ENCODE results near the gene TCFL5.
A peak's percentile ranks its signal among the peaks of the same experiment; 100 is the strongest.

Gene TCFL5

DNA sequence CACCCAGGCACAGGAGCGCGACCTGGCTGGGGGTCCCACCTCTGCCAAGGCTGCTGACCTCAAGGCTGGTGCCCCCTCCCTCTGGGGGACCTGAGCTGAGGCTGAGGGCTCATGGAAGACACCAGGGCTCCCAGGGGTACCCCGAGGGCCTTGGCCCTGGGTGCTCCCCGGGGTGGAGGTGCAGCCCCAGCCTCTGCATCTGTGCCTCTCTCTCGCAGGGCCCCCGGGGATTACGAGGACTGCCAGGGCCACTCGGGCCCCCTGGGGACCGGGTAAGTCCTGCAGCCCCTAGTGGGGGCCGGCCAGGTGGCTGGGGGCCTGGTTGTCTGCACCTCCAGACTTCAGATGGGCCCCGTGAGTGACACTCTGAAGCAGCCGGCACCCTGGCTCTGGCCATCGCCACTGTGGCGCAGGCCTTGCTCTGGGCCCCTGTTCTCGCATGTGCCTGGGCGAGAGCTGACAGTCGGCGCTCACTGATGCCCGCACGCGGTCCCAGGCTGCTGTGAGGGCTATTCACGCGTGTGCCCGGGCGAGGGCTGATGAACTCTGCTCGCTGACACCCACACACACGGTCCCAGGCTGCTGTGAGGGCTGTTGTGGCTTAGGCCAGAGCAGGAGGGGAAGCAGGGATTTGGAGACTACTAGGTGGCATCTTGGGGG, 35.5 kb downstream of the TCFL5 start:
- H3K4me3 ChIP-seq (ENCODE audit: low read depth, low read length), result no peak overlapping the region
- TF ChIP-seq, protein P1, sequence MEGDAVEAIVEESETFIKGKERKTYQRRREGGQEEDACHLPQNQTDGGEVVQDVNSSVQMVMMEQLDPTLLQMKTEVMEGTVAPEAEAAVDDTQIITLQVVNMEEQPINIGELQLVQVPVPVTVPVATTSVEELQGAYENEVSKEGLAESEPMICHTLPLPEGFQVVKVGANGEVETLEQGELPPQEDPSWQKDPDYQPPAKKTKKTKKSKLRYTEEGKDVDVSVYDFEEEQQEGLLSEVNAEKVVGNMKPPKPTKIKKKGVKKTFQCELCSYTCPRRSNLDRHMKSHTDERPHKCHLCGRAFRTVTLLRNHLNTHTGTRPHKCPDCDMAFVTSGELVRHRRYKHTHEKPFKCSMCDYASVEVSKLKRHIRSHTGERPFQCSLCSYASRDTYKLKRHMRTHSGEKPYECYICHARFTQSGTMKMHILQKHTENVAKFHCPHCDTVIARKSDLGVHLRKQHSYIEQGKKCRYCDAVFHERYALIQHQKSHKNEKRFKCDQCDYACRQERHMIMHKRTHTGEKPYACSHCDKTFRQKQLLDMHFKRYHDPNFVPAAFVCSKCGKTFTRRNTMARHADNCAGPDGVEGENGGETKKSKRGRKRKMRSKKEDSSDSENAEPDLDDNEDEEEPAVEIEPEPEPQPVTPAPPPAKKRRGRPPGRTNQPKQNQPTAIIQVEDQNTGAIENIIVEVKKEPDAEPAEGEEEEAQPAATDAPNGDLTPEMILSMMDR (IDR thresholded peaks at IDR 0.05; ENCODE audit: insufficient read depth, low read depth, low read length, missing control alignments), result no peak
- DNase-seq (ENCODE audit: low read depth), result no peak

DNA sequence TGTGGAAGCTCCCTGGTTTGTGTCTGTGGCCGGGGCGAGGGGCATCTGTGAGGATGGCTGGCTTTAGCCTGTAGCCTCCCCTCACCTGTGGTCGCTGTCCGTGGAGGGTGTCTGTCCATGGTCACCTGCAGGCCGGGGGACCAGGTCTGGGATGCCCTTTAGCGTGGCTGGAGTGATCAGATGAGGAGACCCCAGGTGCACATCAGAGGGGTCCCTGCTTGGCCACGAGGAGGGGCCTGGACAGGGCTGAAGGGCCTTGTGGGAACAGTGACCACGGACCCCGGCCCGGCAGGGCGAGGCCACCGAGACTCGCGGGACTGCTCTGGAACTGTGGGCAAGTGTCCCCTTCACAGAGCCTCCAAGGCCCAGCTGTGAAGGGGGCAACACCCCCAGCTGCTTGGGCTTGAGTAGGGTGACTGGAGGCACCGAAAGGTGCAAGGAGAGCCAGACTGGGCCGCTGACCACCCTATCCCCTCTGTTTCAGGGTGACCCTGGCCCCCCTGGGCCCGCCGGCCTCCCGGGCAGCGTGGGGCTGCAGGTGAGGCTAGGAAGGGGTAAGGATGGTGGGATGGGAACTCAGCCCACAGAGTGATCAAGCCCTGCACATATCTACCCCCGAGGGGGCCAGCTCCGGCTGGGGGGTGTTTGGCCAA, 36.2 kb downstream of the TCFL5 start:
- no peak for DNase-seq (ENCODE audit: low read depth)
- TF ChIP-seq, protein P1 (IDR thresholded peaks at IDR 0.05; ENCODE audit: insufficient read depth, low read depth, low read length, missing control alignments), result no peak
- H3K4me3 ChIP-seq (ENCODE audit: low read depth, low read length), result no peak overlapping the region

DNA sequence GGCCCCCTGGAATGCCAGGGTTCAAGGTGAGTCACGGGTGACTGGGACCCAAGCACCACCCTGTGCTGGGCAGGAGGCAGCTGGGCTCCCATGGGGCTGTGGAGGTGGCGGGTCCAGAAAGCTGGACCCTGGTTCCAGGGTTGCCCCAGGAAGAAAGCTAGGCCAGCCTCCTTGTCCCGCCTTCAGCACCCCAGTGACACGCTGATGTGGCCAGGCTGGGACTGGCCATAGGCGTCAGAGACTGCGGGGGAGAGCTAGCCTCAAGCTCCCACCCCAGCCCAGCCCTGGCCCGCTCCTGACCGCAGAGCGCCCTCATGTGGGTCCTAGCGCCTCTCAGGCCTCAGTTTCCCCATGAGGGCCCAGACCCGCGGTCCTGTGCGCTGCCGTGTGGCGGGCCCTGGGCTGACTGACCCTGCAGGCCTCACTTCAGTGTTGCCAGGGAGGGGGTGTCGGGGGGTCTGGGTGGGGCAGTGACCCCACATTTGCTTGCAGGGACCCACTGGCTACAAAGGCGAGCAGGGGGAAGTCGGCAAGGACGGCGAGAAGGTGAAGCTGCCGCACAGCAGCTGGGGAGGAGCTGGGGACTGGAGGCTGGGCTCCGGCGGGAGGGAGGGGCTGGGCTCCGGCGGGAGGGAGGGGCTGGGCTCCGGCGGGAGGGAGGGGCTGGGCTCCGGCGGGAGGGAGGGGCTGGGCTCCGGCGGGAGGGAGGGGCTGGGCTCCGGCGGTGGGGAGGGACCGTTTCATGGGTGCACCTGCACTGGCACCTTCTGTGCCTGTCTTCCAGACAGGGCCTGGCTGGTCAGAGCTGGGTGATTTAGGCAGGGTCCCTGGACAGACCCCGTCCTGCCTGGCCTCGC, 36.9 kb downstream of the TCFL5 start:
- H3K4me3 ChIP-seq (ENCODE audit: low read depth, low read length), result no peak overlapping the region
- TF ChIP-seq, protein P1 (IDR thresholded peaks at IDR 0.05; ENCODE audit: insufficient read depth, low read depth, low read length, missing control alignments), result no peak
- DNase-seq (ENCODE audit: low read depth), result peak; percentile 59

DNA sequence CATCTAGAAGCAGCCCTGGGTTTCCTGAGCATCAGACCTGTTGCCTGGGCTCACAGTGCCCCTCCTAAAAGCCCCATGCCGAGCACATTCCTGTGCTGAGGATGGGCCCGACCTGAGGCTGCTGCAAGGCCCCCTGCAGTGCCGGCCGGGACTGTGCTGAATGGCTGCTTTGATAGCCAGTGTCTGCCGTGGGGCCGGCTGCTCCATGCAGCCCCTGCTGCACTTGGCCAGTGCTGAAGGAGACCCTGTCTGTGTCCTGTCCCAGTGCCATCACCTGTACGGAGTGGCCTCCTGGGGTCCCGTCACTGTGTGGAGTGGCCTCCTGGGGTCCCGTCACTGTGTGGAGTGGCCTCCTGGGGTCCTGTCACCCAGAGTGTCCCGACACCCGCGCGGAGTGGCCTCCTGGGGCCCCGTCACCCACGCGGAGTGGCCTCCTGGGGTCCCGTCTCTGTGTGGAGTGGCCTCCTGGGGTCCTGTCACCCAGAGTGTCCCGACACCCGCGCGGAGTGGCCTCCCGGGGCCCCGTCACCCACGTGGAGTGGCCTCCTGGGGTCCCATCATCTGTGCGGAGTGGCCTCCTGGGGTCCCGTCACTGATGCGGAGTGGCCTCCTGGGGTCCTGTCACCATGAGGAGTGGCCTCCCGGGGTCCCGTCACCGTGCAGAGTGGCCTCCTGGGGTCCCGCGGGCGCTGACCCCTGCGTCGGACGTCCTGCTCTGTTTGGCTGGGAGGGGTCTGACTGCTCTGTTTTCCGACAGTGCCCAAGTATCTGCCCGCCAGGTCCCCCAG, 37.7 kb downstream of the TCFL5 start:
- DNase-seq (ENCODE audit: low read depth), result no peak
- TF ChIP-seq, protein P1 (IDR thresholded peaks at IDR 0.05; ENCODE audit: insufficient read depth, low read depth, low read length, missing control alignments), result no peak
- no peak overlapping the region for H3K4me3 ChIP-seq (ENCODE audit: low read depth, low read length)

DNA sequence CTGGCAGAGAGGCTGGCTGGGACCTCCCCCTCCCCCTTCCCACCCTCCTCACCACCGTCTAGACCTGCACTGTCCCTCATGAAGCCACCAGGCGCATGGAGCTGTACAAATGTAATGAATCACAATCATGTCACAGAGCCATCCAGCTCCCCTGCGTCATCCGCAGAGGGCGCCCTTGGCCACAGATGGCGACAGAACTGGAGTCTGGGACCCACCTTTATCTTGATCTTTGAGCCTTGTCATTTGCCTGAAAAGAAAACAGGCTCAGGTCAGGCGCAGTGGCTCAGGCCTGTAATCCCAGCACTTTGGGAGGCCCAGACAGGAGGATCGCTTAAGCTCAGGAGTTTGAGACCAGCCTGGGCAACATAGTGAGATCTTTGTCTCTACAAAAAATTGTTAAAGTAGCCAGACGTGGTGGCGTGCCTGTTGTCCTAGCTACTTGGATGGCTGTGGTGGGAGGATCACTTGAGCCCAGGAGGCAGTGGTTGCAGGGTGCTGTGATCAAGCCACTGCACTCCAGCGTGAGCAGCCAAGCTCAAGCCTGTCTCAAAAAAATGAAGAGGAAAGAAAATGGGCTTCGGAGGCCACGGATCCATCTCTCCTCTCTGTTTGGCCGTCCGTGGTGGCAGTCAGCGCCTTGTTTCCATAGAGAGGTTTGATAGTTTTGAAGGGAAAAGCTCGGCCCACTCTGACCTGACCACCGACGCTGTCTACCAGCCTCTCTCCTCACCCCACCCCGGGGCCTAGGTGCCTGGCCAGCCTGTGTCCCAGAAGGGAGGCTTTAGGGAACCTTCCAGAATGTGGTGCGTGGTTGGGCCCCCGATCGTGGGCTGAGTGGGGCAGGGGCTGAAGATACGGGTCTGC, 38.6 kb downstream of the TCFL5 start:
- DNase-seq (ENCODE audit: low read depth), result peak; percentile 73
- TF ChIP-seq, protein P1 (IDR thresholded peaks at IDR 0.05; ENCODE audit: insufficient read depth, low read depth, low read length, missing control alignments), result peak; percentile 55
- no peak overlapping the region for H3K4me3 ChIP-seq (ENCODE audit: low read depth, low read length)

All from GM12865 (cell line).